Stimulated activated CD4-positive, alpha-beta T cell treated with anti-CD3 and anti-CD28 coated beads, Interleukin-1b, Interleukin-23, amount 100 ng/mL, for 4 hours (primary cell): ENCODE measurements around the gene HYI.

Experiments
- DNase-seq, 2 donors: peaks; one replicate each; pipeline ENCODE4 v3.0.0-alpha.2; 2020; ENCODE audit warnings: low read depth in 2 of 2

The HYI gene

GRCh38 chr1:43444151-43444828, 9.4 kb downstream of the HYI start:
- no peak for DNase-seq

GRCh38 chr1:43443197-43443946, 10.4 kb downstream of the HYI start:
- DNase-seq: no peak

- DNase-seq: no peak
Measured at GRCh38 chr1:43442756-43443155, 11.0 kb downstream of the HYI start.

GRCh38 chr1:43441894-43442637, 11.7 kb downstream of the HYI start:
- DNase-seq: no peak

- DNase-seq: no peak
Measured at GRCh38 chr1:43441166-43441893, 12.4 kb downstream of the HYI start.

- no peak for DNase-seq
Measured at GRCh38 chr1:43440358-43440757, 13.4 kb downstream of the HYI start.

- no peak for DNase-seq
Measured at GRCh38 chr1:43439781-43440180, 13.9 kb downstream of the HYI start.

- no peak for DNase-seq
Measured at GRCh38 chr1:43438953-43439581, 14.7 kb downstream of the HYI start.

GRCh38 chr1:43438576-43438952, 15.2 kb downstream of the HYI start:
- DNase-seq: no peak

GRCh38 chr1:43438006-43438405, 15.7 kb downstream of the HYI start:
- no peak for DNase-seq

- no peak for DNase-seq
Measured at GRCh38 chr1:43437031-43437973, 16.4 kb downstream of the HYI start.

- DNase-seq: no peak
Measured at GRCh38 chr1:43436371-43436770, 17.4 kb downstream of the HYI start.

GRCh38 chr1:43435146-43436145, 18.3 kb downstream of the HYI start:
- no peak for DNase-seq

GRCh38 chr1:43434256-43434655, 19.5 kb downstream of the HYI start:
- no peak for DNase-seq

GRCh38 chr1:43432907-43433306, 20.8 kb downstream of the HYI start:
- DNase-seq: no peak

- DNase-seq: no peak
Measured at GRCh38 chr1:43432171-43432860, 21.4 kb downstream of the HYI start.

- DNase-seq: no peak
Measured at GRCh38 chr1:43431676-43432075, 22.1 kb downstream of the HYI start.

GRCh38 chr1:43430831-43431230, 22.9 kb downstream of the HYI start:
- DNase-seq: no peak

GRCh38 chr1:43427941-43428340, 25.8 kb downstream of the HYI start:
- no peak for DNase-seq
